GM19463 (cell line): Measurements from ENCODE around the gene DDOST.
"Not testable (repeated sequence)": the region's sequence is repeated elsewhere in the genome, so short reads cannot be mapped to it uniquely, and the experiment has no call there.

ENCODE experiments used
- ATAC-seq: cut with Tn5 transposase; IDR thresholded peaks from one replicate; pipeline ENCODE4 v1.9.1; 2021; ENCODE audit warnings: mild to moderate bottlenecking, moderate library complexity; ENCODE audit not compliant: unreplicated experiment

Gene DDOST

GRCh38 chr1:20626524-20626923, 34.6 kb downstream of the DDOST start:
- no peak for ATAC-seq

- no peak for ATAC-seq
These were observed 35.1 kb downstream of the DDOST start for GRCh38 chr1:20626098-20626427.

GRCh38 chr1:20625176-20626097, 35.7 kb downstream of the DDOST start:
- no peak for ATAC-seq

- no peak for ATAC-seq
These were observed 36.5 kb downstream of the DDOST start for GRCh38 chr1:20624709-20625108.

GRCh38 chr1:20621012-20621411, 40.2 kb downstream of the DDOST start:
- no peak for ATAC-seq

GRCh38 chr1:20619999-20620398, 41.2 kb downstream of the DDOST start:
- no peak for ATAC-seq

GRCh38 chr1:20618550-20618949, 42.6 kb downstream of the DDOST start:
- no peak for ATAC-seq

GRCh38 chr1:20616847-20617487, 44.2 kb downstream of the DDOST start:
- ATAC-seq = no peak

GRCh38 chr1:20615946-20616846, 45.0 kb downstream of the DDOST start:
- ATAC-seq = no peak

- ATAC-seq = no peak
These were observed 47.0 kb downstream of the DDOST start for GRCh38 chr1:20614131-20614579.

- ATAC-seq = no peak
These were observed 48.9 kb downstream of the DDOST start for GRCh38 chr1:20612221-20612746.

- ATAC-seq = no peak
These were observed 49.5 kb downstream of the DDOST start for GRCh38 chr1:20611652-20612051.

- no peak for ATAC-seq
These were observed 50.2 kb downstream of the DDOST start for GRCh38 chr1:20610970-20611369.

GRCh38 chr1:20609541-20609940, 51.6 kb downstream of the DDOST start:
- ATAC-seq = no peak

- ATAC-seq = not testable (repeated sequence)
These were observed 54.2 kb downstream of the DDOST start for GRCh38 chr1:20606801-20607570.

GRCh38 chr1:20604678-20605077, 56.5 kb downstream of the DDOST start:
- no peak for ATAC-seq

GRCh38 chr1:20603504-20604464, 57.4 kb downstream of the DDOST start:
- no peak for ATAC-seq

GRCh38 chr1:20602851-20603450, 58.2 kb downstream of the DDOST start:
- ATAC-seq = no peak
